GM19438 (cell line): ENCODE data around the gene KLHL34.

Experiments used
- ATAC-seq: cut with Tn5 transposase; IDR thresholded peaks from one replicate; pipeline ENCODE4 v1.9.1; 2021; ENCODE audit warnings: low read depth; ENCODE audit not compliant: unreplicated experiment

Gene KLHL34, protein sequence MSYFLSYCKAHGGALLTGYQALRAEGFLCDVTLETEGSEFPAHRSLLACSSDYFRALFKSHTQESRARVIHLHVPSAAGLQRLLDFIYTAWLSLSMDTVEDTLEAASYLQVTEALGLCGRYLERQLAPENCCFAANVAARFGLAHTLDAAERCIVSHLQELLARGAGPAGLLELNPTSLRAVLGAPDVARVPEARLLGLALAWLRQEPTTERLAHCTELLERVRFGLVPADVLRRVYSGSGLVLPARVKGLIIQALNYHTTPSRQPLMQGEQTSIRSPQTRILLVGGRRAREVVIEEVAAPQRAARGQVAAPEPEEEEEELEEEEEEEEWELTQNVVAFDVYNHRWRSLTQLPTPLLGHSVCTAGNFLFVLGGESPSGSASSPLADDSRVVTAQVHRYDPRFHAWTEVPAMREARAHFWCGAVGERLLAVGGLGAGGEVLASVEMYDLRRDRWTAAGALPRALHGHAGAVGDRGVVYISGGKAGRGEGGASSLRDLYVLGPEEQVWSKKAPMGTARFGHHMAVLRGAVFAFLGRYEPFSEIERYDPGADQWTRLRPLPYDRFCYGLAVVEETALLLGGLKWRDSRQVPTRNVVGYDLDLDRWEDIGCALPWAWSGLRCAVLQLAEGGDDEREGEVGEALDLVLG

DNA sequence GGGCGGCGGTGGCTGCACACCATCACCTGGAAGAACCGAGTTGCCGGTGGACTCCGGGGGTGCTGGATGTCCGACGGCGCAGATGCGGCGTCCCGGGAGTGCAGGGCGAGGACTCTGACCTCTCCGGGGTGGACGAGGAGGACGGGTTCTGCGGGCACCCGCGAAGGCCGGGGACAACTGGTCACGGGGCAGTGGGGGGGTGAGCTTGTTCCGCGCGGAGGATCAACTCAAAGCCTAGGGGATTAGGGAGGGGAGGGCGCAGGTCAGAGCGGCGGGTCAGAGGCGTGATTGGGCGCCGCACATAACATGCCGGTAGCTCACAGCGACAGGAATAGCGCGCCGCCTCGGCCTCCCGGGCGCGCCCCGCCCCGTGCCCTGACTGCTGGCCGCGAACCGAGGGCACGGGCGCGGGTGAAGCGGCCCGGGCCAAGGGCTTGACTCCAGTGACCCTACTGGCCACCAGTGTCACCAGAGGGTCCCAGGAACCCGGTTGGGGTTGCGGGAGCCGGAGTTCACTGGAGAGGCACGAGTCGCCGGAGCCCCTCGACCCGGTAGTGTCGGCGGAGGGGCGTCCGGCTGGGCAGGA is at the start of gene KLHL34:
Gene KLHL34, minus strand, starts transcription at position 179 of the 586 bp plus-strand sequence. CDS start 542 bp downstream, outside the sequence.
- ATAC-seq: no peak

DNA sequence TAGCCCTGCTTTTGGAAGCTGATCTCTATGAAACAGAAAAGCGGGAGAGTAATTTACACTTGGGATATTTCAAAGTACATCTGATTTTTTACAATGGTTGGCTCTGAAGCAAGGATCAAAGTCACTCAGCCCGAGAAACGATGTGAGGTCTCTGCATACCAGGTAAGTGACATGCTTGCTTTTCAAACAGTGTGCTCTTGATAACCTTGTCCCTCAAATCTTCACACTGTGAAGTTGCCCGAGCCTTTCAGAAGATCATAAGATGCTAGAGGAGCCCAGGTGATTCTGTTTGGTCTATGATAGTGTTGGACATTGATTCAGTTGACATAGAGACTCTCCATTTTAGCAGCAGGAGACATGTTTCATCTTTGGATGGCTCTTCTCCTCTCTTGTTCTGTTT is 47.1 kb upstream of the KLHL34 start:
- ATAC-seq: no peak

DNA sequence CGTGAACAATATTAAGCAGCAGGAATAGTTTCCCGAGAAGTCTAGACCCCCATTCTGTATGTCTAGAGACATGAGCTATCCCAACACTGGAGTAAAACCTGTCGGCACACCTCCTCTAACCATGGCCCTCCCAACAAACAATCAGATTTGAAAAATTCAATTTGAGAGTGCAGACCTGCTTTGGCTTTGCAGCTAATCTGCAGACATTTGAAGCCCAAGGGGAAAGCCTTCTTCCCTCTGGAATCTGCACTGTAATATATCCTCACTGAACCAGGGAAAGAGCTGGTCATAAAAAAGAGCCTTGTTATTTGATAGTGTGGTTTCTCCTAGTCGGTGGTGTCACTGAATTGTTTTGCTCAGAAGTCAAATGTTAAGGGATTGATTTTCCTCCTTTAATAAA is 44.6 kb upstream of the KLHL34 start:
- no peak for ATAC-seq

DNA sequence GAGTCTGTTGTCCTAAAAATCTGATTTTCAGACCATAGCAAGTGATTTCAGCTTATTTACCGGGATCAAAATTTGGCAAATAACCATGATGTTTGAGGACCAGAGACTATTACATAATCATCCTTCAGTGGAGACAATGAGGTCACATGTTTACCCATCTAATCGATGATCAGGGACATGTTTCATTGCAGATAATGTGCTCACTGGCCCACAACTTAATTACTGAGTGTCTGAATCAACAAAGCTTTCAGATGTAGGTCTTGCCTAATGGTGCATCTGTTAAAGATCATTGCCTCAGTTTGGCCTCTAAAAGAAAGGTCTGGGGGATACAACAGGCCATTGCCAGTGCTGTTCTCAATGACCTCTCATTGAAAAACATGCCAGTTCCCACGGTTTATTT is 42.8 kb upstream of the KLHL34 start:
- no peak for ATAC-seq

DNA sequence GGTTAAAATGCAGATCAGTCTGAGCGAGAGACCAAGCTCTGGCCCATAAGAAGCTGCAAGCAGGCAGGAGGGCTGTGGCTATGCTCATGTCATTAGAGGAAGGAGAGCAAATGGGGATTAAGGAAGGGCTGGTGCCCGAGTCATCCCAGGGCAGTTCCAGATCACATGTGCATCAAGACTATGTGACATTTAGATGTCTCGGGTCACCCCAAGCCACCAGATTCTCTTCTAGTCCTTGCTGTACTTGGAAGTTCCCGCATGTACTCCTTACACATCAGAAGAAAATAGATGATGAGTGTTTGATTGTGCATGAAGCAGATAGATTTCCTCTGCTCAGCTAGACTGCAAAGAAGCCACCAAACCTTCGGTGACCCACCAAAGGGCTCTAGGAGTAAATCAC is 42.1 kb upstream of the KLHL34 start:
- no peak for ATAC-seq

DNA sequence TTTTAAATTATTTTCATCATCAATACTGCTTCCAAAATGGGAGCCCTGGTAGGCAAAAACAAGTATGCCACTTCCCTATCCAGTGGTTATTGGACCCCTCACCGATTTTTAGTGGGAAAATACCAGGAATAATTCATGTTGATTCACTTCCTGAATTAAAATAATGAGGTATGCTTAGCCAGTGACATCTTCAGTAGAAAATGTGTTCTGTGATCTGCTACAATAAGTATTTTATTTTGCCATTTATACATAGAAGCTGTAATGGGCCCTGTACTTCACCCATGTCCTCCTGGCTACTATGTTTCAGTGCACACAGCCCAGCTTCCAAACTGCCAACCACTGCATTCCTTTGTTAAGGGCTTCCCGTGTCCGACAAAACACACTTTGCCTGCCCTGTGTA is 41.0 kb upstream of the KLHL34 start:
- no peak for ATAC-seq

DNA sequence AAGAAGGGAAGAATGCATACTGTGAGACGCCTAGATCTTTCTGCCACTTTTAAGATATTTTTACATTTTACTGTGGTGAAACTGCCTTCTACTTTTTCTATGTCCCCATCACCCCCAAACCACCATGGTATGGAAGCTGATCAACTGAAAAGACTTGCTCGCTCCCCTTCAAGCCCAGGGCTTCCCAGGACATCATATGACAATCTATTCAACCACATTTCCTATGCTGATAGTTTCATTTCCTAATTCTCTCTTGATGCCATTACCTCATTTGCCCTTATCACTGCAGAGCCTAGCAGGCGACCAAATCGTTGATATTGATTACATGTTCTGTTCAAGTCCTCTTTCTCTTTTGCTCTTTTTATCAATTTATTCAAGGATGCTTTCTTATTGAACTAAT is 40.1 kb upstream of the KLHL34 start:
- ATAC-seq: no peak

DNA sequence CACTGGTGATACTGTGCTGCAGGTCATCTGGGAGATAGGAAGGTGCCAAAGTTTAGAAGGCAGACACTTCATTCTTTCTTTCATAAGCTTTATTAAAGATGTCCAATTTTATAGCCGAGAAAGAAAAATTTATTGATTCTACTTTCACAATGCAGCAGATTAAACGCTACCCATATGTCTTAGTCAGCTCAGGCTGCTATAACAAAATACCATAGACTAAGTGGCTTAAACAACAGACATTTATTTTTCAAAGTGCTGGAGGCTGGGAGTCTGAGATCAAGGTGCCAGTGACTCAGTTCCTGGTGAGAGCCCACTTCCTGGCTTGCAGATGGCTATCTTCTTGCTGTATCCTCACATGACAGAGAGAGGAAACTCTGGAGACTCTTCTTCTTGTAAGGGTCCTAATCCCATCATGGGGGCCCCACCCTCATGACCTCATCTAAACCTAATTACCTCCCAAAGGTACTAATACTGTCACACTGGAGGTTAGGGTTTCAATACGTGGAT is 33.4 kb upstream of the KLHL34 start:
- no peak for ATAC-seq

DNA sequence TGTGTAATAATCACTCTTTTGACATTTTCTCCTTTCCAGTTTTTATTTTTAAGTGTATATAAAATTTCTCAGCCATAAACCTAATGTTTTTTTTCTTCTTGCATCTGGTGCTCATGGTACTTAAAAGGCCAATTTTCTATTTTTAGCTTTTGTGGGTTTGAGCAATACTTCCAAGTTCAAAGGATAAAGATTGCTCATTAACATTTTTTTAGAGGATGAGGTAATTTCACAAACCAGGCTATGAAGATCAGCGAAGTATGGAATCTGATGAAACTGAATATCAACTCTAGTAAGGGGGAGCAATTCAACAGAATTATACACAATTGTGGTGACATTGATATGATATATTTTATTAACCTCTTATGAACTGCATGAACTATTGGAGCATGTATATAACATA is 25.8 kb upstream of the KLHL34 start:
- no peak for ATAC-seq

DNA sequence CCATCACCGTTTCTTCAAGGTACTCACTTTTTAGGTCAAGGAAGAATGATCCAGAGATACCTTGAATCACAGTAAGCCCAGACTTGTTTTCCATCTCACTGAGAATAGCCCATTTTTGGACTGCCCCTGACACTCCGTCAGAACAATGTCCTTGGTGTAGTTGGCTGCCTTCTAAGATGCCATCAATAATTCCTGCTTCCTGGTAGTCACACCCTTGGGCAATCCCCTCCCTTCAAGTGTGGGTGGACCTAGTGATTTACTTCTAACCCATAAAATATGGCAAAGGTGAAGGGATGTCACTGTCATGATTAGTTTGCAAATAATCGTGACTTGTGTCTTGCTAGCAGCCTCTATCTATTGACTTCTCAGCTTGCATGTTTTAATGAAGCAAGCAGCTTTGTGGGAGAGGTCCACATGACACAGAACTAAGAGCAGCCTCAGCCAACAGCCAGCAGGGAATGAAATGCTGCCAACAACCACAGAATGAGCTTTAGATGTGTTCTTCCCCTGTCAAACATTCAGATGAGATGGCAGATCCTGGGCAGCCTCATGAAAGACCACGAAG is 20.0 kb upstream of the KLHL34 start:
- ATAC-seq: no peak

DNA sequence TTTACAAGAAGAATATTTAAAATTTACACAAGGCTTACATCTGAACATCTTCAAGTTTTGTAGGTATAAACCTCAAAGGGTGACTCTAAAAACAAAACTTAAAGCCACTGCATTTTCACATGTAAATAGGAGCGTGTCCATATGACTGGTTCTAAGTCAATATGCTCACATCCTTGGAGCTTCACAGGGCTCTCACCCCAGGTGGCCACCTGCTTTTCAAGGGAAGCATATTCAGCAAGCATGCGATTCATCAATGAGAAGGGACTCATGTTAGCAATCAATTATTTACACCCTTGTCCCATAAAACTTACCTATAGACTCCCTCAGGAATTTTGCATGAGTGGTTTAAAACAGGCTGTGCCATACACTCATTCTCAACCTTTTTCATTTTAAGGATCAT is 17.8 kb upstream of the KLHL34 start:
- ATAC-seq: no peak

DNA sequence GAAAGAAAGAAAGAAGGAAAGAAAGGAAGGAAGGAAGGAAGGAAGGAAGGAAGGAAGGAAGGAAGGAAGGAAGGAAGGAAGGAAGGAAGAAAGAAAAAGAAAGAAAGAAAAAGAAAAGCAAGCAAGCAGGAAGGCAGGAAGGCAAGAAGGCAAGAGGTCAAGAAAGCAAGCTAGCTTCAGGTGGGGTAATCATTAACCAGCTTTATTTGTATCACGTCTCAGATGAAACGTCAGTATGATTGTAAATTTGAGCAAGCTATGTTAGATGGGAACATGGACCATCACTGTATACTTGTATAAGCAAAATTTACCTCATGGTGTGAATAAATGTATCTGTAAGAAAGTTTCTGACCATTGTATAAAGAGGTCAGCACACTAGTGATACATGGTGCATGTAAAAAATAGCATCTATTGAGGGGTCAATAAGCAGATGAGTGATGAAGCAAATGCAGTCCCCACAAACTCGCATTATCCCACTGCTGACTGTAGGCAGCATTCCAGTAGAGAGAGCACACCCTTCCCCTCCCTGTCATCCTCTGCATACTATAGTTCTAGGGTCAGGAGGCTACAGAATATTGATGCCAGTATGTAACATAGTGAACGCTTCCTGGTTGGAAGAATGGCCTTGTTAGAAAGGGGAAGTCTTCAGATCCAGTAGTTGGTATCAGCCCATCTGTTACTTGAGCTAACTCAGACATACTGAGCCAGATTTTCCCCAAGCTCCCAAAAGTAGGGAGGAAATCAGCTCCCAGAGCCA is 16.5 kb upstream of the KLHL34 start:
- no peak for ATAC-seq

DNA sequence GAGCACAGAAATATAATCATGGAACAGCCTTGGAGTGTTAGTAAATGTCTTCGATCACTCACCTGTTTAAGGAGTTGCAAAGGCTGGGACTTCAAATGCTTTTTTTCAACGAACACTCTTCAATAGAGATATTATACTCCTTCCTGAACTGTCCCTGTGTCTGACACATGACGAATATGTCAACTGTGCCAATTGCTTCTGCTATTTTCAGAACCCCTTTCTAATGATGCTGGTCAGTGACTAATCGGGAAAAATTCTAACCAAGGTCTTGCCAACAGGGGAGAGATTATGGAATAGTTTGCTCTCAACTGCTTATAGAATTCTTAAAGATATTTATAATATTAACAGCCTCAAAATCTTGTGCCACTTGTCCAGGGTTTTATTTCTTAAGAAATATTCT is 8.5 kb upstream of the KLHL34 start:
- no peak for ATAC-seq

DNA sequence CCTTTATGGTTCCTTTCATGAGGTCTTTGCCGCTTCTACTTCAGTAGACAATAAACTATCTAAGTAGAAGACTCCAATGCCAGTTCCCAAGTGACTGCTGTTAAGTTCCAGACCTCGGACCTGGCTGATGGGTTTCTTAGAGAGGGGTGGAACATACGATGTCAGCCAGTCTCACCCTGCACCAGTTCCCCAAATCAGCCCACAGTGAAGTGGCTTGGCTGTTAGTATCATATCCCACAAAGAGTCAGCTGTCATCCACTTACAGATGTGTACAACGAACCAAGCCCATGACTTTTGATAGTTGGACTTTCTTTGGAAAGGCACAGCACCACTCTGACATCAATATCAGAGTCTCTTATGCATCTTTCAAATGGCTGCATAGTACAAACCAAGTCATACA is 8.1 kb upstream of the KLHL34 start:
- no peak for ATAC-seq

DNA sequence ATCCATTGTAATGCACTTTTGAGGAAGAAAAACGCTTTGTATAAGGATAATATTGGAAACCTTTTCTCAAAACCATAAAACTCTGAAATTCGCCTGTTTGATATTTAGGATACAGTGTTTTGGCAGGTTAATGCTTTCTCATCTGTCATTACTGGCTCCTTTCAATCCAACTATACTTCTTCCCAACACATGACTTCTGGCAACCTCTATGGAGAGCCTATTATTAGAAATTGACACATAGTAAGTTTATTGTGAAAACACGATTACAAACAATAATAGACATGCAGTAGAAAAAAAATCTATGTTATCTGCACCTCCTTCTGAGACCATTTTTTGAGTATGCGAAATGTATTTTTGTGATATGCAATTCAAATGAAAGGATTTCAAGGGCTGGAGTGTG is 4.6 kb upstream of the KLHL34 start:
- no peak for ATAC-seq

DNA sequence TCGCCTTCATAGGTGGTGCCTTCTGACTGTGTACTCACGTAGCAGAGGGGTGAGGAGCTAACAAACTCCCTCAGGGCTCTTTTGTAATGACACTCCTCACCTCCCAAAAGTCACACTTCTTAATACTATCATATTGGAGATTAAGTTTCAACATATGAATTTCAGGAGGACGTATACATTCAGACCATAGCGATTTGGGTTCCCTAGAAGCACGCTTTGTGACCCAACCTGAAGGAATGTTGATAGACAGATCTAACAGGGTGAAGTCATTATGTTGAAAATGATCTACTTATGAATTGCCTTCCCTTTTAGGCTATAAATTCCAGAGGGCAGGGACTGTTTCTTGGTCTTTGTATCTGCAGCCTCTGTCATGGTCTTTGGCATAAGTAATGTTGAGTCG is 3.2 kb upstream of the KLHL34 start:
- no peak for ATAC-seq

DNA sequence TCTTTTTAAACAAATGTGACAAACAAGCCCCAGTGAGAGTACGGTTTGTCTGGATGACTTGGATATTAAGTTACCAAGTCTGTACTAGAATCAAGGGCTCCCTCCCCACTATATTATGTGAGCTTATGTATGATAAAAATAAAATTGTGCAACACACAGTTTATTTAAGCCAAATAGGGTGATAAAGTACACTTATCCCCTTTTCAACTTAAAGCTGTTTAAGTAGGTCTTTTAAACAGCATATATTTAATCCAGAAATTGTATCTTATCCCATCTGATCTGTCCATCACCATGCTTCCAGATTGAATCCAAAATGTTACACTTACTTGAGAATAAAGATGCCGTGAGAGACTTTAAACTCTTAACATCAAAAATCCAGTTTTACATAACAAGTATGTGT is 2.0 kb upstream of the KLHL34 start:
- ATAC-seq: no peak

DNA sequence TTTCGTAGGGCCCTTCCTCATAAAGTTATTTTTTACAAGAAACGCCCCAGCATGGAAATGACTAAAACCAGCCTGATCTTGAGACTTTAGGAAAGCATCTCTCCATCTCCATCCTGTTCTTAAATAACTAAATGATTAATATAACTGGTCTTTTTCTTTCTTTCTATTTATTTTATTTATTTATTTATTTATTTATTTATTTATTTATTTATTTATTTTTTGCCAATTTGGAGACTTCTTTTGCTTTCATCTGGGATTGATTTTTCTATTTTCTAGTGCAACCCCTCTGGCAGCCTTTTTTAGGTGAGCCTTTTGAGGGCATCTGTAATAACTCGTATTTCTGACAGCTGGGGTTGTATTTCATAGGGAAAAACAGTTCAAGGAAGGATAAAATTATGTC is 1.2 kb upstream of the KLHL34 start:
- ATAC-seq: no peak

DNA sequence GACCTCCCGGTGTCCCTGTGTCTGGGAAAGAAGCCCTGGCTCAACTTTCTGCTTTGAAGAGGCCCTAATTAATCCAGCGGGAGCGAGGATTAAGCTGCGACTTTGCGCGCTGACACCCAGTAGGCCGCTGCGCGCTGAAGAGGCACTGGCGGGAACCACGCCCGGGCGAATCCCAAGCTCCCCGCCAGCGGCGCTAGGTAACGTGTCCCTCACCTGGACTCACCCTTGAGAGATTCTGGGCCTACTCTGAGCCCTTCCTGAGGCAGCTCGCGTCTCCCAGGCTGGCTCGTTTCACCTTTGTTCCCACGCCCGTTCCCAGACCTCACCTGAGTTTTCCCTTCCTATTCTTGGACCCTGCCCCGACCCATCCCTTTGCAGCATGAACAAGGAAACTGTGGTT is 616 bp upstream of the KLHL34 start:
- ATAC-seq: no peak

DNA sequence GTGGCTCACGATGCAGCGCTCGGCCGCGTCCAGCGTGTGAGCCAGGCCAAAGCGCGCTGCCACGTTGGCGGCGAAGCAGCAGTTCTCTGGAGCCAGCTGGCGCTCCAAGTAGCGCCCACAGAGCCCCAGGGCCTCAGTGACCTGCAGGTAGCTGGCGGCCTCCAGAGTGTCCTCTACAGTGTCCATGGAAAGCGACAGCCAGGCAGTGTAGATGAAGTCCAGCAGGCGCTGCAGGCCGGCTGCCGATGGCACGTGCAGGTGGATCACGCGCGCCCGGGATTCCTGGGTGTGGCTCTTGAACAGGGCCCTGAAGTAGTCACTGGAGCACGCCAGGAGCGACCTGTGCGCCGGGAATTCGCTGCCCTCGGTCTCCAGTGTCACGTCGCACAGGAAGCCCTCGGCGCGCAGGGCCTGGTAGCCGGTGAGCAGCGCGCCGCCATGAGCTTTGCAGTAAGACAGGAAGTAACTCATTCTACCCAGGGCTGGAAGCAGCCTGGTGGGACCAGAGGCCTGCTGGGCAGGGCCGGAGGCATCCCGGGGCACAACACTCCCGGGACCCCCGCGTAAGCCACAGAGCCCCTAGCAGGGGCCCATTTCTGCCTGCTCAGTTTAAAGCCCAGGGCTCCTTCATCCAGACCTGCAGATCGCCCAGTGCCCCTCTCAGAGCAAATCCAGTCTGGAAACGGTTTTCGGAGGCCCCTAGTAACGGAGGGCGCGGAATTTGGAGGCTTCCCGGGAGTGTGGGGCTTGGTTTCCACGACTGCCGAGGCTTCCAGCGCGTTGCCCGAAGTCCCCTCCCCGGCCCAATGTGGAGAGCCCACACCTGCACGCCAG is 595 bp downstream of the KLHL34 start:
- no peak for ATAC-seq
